ENCODE results near the gene CELA3A.
"Not testable (repeated sequence)": the region's sequence is repeated elsewhere in the genome, so short reads cannot be mapped to it uniquely, and the experiment has no call there.

The CELA3A gene

GRCh38 chr1:22021061-22021460 is 19.6 kb downstream of the CELA3A start:
- no peak for DNase-seq

- peak; percentile 74 for DNase-seq
These were observed 23.3 kb downstream of the CELA3A start for GRCh38 chr1:22024485-22025367.

GRCh38 chr1:22025368-22026155 is 24.1 kb downstream of the CELA3A start:
- DNase-seq: peak; percentile 91

- no peak for DNase-seq
These were observed 25.4 kb downstream of the CELA3A start for GRCh38 chr1:22026924-22027289.

- DNase-seq: no peak
These were observed 28.6 kb downstream of the CELA3A start for GRCh38 chr1:22030057-22030456.

GRCh38 chr1:22030473-22030872 is 29.0 kb downstream of the CELA3A start:
- DNase-seq: no peak

- DNase-seq: peak; percentile 26
These were observed 29.9 kb downstream of the CELA3A start for GRCh38 chr1:22031214-22031962.

GRCh38 chr1:22034834-22035233 is 33.4 kb downstream of the CELA3A start:
- DNase-seq: not testable (repeated sequence)

GRCh38 chr1:22037520-22037919 is 36.1 kb downstream of the CELA3A start:
- no peak for DNase-seq

GRCh38 chr1:22038036-22038435 is 36.6 kb downstream of the CELA3A start:
- no peak for DNase-seq

- peak; percentile 78 for DNase-seq
These were observed 38.3 kb downstream of the CELA3A start for GRCh38 chr1:22039594-22040285.

GRCh38 chr1:22040286-22040623 is 38.8 kb downstream of the CELA3A start:
- DNase-seq: no peak

- no peak for DNase-seq
These were observed 40.0 kb downstream of the CELA3A start for GRCh38 chr1:22041505-22041904.

GRCh38 chr1:22043198-22043769 is 41.8 kb downstream of the CELA3A start:
- DNase-seq: no peak

GRCh38 chr1:22044690-22045420 is 43.4 kb downstream of the CELA3A start:
- no peak for DNase-seq

- DNase-seq: no peak
These were observed 44.3 kb downstream of the CELA3A start for GRCh38 chr1:22045604-22046228.

GRCh38 chr1:22048351-22049192 is 47.1 kb downstream of the CELA3A start:
- peak; percentile 64 for DNase-seq

GRCh38 chr1:22050330-22050729 is 48.9 kb downstream of the CELA3A start:
- no peak for DNase-seq

- no peak for DNase-seq
These were observed 50.2 kb downstream of the CELA3A start for GRCh38 chr1:22051607-22052114.
